GM19372 (cell line): Measurements from ENCODE around the gene LRRC74A.

Source experiments
- ATAC-seq: cut with Tn5 transposase; IDR thresholded peaks from one replicate; pipeline ENCODE4 v1.9.1; 2021; ENCODE audit warnings: mild to moderate bottlenecking, low read depth, moderate library complexity; ENCODE audit not compliant: unreplicated experiment

The LRRC74A gene

GRCh38 chr14:76917745-76918255 lies 91.6 kb downstream of the LRRC74A start:
- ATAC-seq: no peak

GRCh38 chr14:76918256-76918781 lies 92.1 kb downstream of the LRRC74A start:
- no peak for ATAC-seq

GRCh38 chr14:76918782-76919394 lies 92.7 kb downstream of the LRRC74A start:
- no peak for ATAC-seq
